ENCODE data around the gene UNCX. TPM values are rescaled to one million over a fixed set of nuclear protein-coding genes. Genes with fewer than 3 reads are reported as not detected.
"Not testable (repeated sequence)": the region's sequence is repeated elsewhere in the genome, so short reads cannot be mapped to it uniquely, and the experiment has no call there.

The UNCX gene
- not detected in 2 replicates for total RNA-seq (2014; rRNA removed; shearing (Covaris generic); ENCODE audit: low replicate concordance)

DNA sequence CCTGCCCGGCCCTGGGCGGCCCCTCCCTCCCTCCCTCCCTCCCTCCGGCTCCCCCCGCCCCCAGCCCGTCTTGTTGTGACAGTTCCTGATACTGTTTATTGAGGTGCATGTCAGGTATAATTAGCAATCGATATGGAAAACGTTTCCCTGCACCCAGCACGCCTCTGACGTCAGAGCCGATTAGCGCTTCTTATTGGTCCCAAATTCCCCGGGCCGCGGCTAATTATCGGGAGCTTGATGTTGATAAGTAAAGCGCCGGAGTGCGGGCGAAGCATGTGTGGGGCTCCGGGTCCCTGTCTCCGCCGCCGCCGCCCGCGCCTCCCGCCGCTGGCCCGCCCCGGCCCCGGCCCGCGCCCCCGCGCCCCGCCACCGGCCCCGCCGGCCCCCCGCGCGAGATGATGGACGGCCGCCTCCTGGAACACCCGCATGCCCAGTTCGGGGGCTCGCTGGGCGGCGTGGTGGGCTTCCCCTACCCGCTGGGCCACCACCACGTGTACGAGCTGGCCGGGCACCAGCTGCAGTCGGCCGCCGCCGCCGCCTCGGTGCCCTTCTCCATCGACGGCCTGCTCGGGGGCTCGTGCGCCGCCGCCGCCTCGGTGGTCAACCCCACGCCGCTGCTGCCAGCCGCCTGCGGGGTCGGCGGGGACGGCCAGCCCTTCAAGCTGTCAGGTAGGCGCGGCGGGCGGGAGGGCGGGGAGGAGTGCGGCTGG lies at the start of gene UNCX:
Gene UNCX, plus strand, starts transcription at position 250 of the 710 bp plus-strand sequence. Its CDS starts 146 bp downstream, at position 396.
- DNase-seq (ENCODE audit: low read depth) = no peak
- in situ Hi-C loops (cut with HindIII; ENCODE audit: low pct_unique_long_range_greater_than_20kb, low sequenced_read_pairs) = no loop called here

DNA sequence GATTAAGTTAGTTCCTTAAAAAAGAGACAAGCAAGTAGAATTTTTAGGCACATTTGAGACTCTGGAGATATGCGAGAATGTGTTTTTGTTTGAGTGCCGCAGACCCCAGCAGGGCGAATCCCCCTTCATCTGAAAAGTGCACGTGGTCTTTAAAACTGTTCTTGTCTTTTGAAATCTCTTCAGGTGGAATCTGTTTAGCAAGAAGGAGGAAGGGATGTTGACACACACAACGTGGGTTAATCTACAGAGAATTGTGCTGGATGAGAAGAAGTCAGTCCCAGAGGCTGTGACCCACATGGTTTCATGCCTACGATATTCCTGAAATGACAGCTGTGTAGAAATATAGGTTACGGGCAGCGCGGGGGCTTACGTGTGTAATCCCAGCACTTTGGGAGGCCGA lies 45.5 kb upstream of the UNCX start:
- in situ Hi-C loops (cut with HindIII; ENCODE audit: low pct_unique_long_range_greater_than_20kb, low sequenced_read_pairs) = no loop called here
- no peak for DNase-seq (ENCODE audit: low read depth)

DNA sequence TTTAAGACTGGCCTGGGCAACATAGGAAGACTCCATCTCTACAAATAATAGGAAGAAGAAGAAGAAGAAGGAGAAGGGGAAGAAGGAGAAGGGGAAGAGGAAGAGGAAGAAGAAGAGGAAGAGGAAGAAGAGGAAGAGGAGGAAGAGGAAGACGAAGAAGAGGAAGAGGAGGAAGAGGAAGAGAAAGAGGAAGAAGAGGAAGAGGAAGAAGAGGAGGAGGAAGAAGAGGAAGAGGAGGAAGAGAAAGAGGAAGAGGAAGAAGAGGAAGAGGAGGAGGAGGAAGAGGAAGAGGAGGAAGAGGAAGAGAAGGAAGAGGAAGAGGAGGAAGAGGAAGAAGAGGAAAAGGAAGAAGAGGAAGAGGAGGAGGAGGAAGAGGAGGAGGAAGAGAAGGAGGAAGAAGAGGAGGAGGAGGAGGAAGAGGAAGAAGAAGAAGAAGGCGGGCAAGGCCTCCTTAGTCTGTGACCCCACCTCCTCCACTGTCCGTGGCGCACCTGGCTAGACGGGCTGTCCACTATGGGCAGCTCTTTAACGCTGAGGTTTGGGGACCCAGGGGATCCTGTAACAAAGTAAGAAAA lies 43.9 kb upstream of the UNCX start:
- in situ Hi-C loops (cut with HindIII; ENCODE audit: low pct_unique_long_range_greater_than_20kb, low sequenced_read_pairs) = no loop called here
- DNase-seq (ENCODE audit: low read depth) = no peak

DNA sequence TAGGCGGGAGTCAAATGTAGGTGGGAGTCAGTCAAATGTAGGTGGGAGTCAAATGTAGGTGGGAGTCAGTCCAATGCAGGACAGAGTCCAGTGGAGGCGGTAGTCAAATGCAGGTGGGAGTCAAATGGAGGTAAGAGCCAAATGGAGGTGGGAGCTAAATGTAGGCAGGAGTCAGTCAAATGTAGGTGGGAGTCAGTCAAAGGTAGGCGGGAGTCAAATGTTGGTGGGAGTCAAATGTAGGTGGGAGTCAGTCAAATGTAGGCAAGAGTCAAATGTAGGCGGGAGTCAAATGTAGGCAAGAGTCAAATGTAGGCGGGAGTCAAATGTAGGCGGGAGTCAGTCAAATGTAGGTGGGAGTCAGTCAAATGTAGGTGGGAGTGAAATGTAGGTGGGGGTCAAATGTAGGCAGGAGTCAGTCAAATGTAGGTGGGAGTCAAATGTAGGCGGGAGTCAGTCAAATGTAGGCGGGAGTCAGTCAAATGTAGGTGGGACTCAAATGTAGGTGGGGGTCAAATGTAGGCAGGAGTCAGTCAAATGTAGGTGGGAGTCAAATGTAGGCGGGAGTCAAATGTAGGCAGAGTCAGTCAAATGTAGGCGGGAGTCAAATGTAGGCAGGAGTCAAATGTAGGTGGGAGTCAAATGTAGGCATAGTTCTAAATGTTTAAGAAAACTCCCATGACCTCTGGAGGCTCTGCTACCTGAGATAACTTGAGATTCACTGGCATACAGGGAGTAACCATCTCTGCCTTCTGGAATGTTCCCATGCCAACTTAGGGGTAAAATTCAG lies 42.5 kb upstream of the UNCX start:
- in situ Hi-C loops (cut with HindIII; ENCODE audit: low pct_unique_long_range_greater_than_20kb, low sequenced_read_pairs) = no loop called here
- no peak for DNase-seq (ENCODE audit: low read depth)

DNA sequence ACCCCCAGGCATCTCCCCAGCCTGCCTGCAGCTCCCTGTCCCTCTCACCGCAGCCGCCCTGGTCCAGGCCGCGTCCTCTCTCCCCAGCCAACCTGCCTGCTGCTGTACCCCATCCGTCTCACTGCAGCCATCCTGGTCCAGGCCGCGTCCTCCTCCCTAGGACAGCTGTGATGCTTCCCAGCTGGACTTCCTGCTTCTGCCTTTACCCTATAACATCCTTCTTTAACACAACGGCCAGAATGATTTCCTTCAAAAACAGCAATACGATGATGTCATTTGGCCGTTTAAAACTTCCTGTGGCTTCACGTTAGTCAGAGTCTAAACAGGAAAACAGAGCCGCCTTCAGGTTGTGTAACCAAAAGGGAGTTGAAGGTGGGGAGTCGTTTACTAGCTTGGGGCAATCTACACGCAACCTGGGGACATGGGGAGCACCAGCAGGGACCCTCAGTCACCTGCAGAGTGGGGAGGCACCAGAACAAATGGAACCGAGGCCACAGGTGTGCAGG lies 40.4 kb upstream of the UNCX start:
- peak; percentile 39 for DNase-seq (ENCODE audit: low read depth)
- in situ Hi-C loops (cut with HindIII; ENCODE audit: low pct_unique_long_range_greater_than_20kb, low sequenced_read_pairs) = no loop called here

DNA sequence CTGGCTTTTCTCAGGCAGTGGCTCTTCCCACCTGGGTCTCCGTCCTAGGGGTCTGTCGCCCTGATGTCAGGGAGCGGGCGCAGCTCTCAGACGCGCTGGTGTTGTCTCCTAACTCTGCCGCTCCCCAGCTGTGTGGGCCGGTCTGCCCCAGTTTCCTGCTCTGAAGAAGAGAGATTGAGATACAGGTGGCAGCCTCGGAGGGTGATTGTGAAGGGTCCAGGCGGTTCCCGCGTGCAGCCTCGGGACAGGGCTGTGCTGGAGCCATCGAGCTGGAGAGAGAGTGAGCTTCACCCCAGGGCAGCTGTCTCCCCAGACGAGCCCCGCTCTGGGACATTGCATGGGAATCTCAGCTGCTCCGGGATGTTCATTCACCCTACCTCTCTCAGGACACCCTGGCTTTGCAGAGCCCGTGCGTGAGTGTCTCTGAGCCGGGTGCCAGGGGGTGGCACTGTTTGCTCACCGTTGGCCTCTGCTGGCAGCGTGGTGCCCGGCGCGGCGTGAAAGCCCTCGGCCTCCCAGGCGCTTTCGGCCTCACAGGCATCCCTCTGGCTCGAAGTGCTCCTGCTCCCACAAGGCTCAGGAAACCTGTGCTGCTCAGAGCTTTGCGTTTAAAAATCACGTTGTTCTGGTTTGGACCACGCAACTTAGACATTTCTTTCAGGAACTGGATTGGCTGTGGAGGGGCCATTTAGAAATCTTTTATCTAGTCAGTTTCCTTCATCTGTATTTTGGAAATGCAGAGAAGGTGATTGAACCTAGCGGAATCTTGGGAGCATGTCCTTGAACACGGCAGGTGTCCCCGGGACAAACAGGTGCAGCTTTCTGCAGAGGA lies 38.9 kb upstream of the UNCX start:
- DNase-seq (ENCODE audit: low read depth) = peak; percentile 35
- in situ Hi-C loops (cut with HindIII; ENCODE audit: low pct_unique_long_range_greater_than_20kb, low sequenced_read_pairs) = no loop called here

DNA sequence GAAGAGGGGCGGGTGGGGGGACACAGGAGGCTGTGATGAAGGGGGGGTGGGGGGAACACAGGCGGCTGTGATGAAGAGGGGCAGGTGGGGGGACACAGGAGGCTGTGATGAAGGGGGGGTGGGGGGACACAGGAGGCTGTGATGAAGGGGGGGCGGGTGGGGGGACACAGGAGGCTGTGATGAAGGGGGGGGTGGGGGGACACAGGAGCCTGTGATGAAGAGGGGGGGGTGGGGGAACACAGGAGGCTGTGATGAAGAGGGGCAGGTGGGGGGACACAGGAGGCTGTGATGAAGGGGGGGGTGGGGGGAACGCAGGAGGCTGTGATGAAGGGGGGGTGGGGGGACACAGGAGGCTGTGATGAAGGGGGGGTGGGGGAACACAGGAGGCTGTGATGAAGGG lies 36.2 kb upstream of the UNCX start:
- DNase-seq (ENCODE audit: low read depth); in situ Hi-C loops (cut with HindIII; ENCODE audit: low pct_unique_long_range_greater_than_20kb, low sequenced_read_pairs): not testable (repeated sequence)

DNA sequence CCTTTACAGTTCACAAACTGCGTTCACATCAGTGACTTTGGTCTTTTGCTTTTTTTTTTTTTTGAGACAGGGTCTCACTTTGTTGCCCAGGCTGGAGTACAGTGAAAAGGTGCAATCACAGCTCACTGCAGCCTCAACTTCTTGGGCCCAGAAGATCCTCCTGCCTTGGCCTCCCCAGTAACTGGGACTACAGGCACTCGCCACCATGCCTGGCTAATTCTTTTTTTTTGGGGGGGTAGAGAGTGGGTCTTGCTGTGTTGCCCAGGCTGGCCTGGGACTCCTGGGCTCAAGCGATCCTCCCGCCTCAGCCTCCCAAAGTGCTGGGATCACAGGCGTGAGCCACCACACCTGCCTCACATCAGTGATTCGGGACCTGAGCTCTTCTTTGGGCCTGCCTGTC lies 35.7 kb upstream of the UNCX start:
- DNase-seq (ENCODE audit: low read depth) = no peak
- in situ Hi-C loops (cut with HindIII; ENCODE audit: low pct_unique_long_range_greater_than_20kb, low sequenced_read_pairs) = no loop called here

DNA sequence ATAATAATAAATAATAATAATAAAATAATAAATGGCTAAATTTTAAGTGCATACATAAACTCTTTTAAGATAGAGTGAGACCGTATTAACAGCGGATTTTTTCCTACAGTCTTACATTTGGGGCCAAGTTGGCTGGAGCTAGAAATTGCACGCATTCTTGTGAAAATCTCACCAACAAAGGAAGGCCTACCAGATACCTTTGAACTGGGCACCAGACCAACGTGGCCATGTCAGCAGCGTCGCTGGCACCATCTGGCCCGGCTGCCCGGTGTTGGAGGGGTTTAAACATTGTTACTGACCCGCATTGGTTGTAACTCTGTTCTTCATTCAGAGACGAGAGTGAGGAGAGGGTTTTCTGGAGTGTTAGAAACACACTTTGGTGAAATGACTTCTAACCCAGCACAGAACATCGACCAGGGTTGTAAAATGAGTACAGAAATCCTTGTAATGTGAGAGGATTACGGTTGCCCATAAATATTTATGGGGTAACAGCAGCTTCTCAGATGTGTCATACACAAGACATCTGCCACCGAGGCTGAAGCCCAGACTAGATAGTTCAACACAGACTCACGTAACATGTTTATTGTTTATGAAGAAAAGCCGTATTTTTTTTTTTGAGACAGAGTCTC lies 34.6 kb upstream of the UNCX start:
- in situ Hi-C loops (cut with HindIII; ENCODE audit: low pct_unique_long_range_greater_than_20kb, low sequenced_read_pairs) = no loop called here
- no peak for DNase-seq (ENCODE audit: low read depth)

DNA sequence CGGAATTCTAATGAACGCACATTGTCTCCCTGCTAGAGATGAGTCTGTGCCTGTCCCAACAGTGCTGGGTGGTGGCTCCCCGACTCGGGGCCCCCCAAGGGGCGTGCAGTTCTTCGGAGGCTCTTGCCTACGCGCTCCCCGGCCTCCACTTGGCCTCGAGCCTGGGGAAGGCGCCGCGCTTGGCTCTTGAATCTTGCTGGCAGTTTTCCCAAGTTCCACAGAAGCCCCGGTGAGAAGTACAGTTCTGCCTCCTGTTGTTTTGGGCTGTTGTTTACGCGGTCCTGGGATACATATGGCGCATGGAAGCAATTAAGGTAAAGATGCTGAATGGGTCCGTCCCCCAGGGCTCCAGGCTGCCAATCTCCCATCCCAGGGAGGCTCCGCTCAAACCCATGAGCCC lies 32.6 kb upstream of the UNCX start:
- DNase-seq (ENCODE audit: low read depth) = no peak
- in situ Hi-C loops (cut with HindIII; ENCODE audit: low pct_unique_long_range_greater_than_20kb, low sequenced_read_pairs) = no loop called here

DNA sequence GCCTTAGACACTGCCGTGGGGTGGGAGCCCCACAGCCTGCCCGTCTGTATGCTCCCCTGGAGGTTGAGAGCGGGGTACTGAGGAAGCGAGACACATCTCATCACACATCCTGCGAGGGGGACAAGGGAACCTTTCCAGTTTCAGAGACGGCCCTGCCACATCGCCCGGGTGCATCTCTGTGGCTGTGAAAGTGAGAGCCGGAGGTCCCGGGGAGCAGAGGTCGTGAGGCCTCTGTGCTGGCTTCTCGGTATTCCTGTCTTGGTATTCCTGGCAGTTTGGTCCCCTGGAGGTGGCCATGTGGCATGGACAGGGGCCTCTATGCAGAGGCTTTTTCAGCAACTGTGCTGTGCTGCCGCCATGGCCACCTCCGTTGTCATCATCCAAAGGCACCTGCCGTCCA lies 30.8 kb upstream of the UNCX start:
- no peak for DNase-seq (ENCODE audit: low read depth)
- in situ Hi-C loops (cut with HindIII; ENCODE audit: low pct_unique_long_range_greater_than_20kb, low sequenced_read_pairs) = no loop called here

DNA sequence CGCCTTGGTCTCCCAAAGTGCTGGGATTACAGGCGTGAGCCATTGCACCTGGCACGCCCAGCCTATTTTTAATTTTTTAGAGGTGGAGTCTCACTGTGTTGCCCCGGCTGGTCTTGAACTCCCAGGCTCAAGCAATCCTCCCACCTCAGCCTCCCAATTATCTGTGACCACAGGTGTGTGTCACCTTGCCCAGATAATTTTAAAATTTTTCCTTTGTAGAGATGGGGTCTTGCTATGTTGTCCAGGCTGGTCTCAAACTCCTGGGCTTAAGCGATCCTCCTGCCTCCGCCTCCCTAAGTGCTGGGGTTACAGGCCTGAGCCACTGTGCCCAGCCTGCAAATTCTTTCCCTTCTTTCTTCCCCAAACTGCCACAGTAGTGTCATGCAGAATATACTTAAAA lies 29.8 kb upstream of the UNCX start:
- not testable (repeated sequence) for DNase-seq (ENCODE audit: low read depth)

DNA sequence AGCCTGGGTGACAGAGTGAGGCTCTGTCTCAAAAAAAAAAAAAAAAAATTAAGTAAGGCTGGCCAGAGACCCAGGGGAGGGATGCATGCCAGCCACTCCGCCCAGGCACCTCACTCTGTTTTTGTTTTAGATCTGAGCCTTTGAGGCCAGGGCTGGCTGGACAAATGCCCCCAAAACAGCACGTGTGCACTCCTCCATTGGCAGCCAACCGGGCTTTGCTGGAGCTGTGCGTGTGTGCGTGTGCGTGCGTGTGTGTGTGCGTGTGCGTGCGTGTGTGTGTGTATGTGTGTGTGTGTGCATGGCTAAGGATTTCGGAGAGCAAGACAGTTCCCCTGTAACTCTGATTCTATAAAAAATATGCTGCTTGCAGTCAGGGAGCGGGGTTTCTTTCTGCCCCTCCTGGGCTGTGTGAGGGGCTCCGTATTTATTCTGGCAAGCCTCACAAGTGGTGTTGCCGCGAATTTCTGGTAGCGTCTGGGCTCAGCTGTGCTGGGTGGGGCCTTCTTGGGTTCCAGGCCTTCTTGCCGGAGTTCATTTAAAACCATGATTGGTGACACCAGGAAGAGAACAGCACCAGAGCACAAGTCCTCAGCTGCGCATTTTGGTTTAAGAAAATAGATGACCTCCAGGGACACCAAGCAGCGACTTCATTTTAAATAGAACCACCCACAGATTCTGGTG lies 28.1 kb upstream of the UNCX start:
- in situ Hi-C loops (cut with HindIII; ENCODE audit: low pct_unique_long_range_greater_than_20kb, low sequenced_read_pairs) = no loop called here
- no peak for DNase-seq (ENCODE audit: low read depth)

More for the DNA sequence above, 29.8 kb upstream of the UNCX start:
- in situ Hi-C loops (cut with HindIII; ENCODE audit: low pct_unique_long_range_greater_than_20kb, low sequenced_read_pairs) = not testable (repeated sequence)

DNA sequence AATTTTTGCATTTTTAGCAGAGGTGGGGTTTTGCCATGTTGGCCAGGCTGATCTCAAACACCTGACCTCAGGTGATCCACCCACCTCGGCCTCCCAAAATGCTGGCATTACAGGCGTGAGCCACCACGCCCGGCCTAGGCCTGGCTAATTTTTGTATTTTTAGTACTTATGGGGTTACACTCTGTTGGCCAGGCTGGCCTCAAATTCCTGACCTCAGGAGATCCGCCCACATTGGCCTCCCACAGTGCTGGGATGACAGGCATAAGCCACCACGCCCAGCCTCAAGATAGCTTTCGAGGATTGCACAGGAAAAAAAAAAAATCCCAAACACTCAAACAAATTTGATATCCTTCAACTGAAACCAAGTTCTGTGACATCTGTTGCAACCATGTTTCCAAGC lies 26.9 kb upstream of the UNCX start:
- DNase-seq (ENCODE audit: low read depth); in situ Hi-C loops (cut with HindIII; ENCODE audit: low pct_unique_long_range_greater_than_20kb, low sequenced_read_pairs): not testable (repeated sequence)

DNA sequence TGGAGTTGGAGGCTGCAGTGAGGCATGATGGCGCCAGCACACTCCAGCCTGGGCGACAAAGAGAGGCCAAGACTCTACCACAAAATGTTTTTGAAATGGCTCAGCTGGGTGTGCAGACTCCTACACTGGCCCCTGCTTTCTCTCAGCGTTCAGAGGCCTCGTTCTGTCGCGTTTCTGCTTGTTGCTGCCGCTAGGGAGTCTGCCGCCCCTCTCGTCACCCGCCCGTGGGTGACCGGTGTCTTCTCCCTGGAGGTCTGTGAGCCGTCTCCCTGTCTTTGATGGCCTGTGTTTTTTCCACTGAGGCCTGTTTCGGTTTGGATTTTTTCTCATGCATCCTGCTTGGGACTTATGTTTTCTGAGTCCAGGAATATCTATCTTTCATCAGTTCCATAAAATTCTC lies 23.6 kb upstream of the UNCX start:
- DNase-seq (ENCODE audit: low read depth) = no peak
- in situ Hi-C loops (cut with HindIII; ENCODE audit: low pct_unique_long_range_greater_than_20kb, low sequenced_read_pairs) = no loop called here

DNA sequence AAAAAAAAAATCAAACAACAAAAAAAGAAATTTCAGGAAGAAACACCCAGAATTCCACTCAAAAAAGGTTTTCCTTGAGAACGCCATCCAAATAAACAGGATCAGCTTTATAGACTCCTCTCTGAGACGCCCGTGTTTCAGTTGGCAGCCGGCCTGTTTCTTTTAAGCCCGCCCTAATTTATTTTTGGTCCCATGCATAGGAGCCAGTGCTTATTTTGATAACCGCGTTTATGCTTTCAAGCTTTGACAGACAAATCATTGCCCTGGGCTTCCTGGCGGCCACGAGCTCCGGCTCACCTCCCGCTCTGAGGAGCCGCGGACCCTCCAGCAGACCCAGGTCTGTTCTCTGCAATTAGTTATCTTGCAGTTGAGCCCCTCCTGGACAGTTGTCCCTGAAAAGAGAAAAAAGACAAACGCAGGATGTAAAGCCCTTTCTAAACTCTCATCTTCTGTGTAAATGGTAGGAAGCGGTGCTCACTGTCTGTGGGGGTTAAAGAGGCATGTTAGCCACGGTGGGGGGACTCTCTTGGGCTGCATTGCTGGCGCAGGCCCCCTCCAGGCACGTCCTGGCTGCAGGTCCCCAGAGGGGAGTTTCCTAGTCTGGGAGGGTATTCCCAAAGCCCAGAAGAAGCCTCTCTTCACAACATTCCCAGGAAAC lies 22.2 kb upstream of the UNCX start:
- no peak for DNase-seq (ENCODE audit: low read depth)
- in situ Hi-C loops (cut with HindIII; ENCODE audit: low pct_unique_long_range_greater_than_20kb, low sequenced_read_pairs) = no loop called here

Data from Caki2 (cell line).